ENCODE measurements around the gene IL17B. TPM values are rescaled to one million over a fixed set of nuclear protein-coding genes. Genes with fewer than 3 reads are reported as not detected.

The IL17B gene
- total RNA-seq, 1 experiment from 2014 or later: not detected

DNA sequence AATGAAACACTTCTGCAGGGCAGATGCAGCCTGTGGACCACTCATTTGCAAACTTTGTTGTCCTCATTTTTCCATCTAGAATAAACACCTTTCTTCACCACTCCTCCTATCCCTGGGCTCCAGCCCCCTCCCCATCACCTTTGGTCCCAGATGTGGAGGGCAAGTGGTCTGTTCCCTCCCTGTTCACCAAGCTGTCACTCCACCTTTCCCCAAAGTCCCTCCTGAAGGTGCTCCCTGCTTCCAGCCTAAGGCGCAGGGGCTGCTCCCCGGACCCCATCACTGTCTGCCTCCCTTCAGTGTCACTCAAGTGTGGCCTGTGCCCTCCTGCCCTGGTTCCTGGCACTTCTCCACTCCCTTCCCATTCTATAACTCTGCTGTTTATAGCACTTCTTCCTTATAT is 14.4 kb downstream of the IL17B start:
- H3K4me2 ChIP-seq (ENCODE audit: insufficient read depth, insufficient read length, low read length): no peak overlapping the region
- no peak overlapping the region for H3K56ac ChIP-seq (ENCODE audit: insufficient read length, low read depth, low read length)
- no peak overlapping the region for H2AFZ ChIP-seq (ENCODE audit: low read length)
- H4K20me1 ChIP-seq (ENCODE audit: control insufficient read depth, insufficient read depth, insufficient read length): no peaks in the 10 kb centered on the region
- Mint-ChIP-seq H3K4me1 (peaks cover 7 to 11% of the 10 kb centered on the region in 2 experiments), H3K27ac (no peak overlapping the region), H3K36me3 (ENCODE audit: insufficient read depth in 1 of 3, low read depth in 3 of 3) (peaks cover 0 to 25% (median 3%) of the 10 kb centered on the region in 3 experiments; a peak in 5 of 7 replicates), H3K9me3 (no peaks in the 10 kb centered on the region), H3K4me3 (no peak overlapping the region), H3K27me3 (ENCODE audit: low read depth) (no peaks in the 10 kb centered on the region)
- no peak overlapping the region for H2BK120ac ChIP-seq (ENCODE audit: low read depth, low read length, poor library complexity, severe bottlenecking)
- no peak overlapping the region for H3K18ac ChIP-seq (ENCODE audit: insufficient read length, low read depth, low read length)
- no peak overlapping the region for H4K5ac ChIP-seq (ENCODE audit: insufficient read length, low read depth, low read length)
- H3K23ac ChIP-seq (ENCODE audit: insufficient read length, low read depth, low read length): no peak overlapping the region
- no peaks in the 10 kb centered on the region for H3K27me3 ChIP-seq (ENCODE audit: insufficient read depth, low read length)
- no peaks in the 10 kb centered on the region for H3K79me1 ChIP-seq (ENCODE audit: insufficient read depth, low read depth, low read length, poor library complexity, severe bottlenecking)
- no peak overlapping the region for H3K27ac ChIP-seq (ENCODE audit: insufficient read length, low read depth, low read length)
- H3K9me3 ChIP-seq (ENCODE audit: control insufficient read depth, low read depth, low read length): no peaks in the 10 kb centered on the region
- no peaks in the 10 kb centered on the region for H3K4me1 ChIP-seq (ENCODE audit: insufficient read depth, low read length)
- H3K79me2 ChIP-seq (ENCODE audit: insufficient read depth, low read length): no peaks in the 10 kb centered on the region
- no peak overlapping the region for H2AK5ac ChIP-seq (ENCODE audit: insufficient read length, low read length)
- no peak overlapping the region for H3K4ac ChIP-seq (ENCODE audit: low read depth, low read length)
- no peak for DNase-seq
- no CpG with 5 or more reads among the region's 2 CpGs for WGBS (ENCODE audit: extremely low coverage, insufficient read length, low lambda C conversion rate)
- no peaks in the 10 kb centered on the region for H3K23me2 ChIP-seq (ENCODE audit: insufficient read length, low read depth, low read length, poor library complexity, severe bottlenecking)
- TF ChIP-seq, protein P1, sequence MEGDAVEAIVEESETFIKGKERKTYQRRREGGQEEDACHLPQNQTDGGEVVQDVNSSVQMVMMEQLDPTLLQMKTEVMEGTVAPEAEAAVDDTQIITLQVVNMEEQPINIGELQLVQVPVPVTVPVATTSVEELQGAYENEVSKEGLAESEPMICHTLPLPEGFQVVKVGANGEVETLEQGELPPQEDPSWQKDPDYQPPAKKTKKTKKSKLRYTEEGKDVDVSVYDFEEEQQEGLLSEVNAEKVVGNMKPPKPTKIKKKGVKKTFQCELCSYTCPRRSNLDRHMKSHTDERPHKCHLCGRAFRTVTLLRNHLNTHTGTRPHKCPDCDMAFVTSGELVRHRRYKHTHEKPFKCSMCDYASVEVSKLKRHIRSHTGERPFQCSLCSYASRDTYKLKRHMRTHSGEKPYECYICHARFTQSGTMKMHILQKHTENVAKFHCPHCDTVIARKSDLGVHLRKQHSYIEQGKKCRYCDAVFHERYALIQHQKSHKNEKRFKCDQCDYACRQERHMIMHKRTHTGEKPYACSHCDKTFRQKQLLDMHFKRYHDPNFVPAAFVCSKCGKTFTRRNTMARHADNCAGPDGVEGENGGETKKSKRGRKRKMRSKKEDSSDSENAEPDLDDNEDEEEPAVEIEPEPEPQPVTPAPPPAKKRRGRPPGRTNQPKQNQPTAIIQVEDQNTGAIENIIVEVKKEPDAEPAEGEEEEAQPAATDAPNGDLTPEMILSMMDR (conservative IDR thresholded peaks at IDR 0.05): no peak
- no peak overlapping the region for H2BK12ac ChIP-seq (ENCODE audit: insufficient read length, low read depth, low read length)
- no peak overlapping the region for H4K91ac ChIP-seq (ENCODE audit: insufficient read length, low read depth, low read length)
- no peak overlapping the region for H2BK5ac ChIP-seq (ENCODE audit: insufficient read length, low read length)
- H4K8ac ChIP-seq (replicated peaks; ENCODE audit: insufficient read length, low read depth, low read length): no peak overlapping the region
- H2BK20ac ChIP-seq (ENCODE audit: low read depth, low read length, poor library complexity, severe bottlenecking): no peak overlapping the region
- no peak overlapping the region for H3T11ph ChIP-seq (ENCODE audit: low read length)
- H3K9ac ChIP-seq (ENCODE audit: extremely low read depth, insufficient read length, low read length): no peak overlapping the region
- no peak overlapping the region for H3K14ac ChIP-seq (ENCODE audit: insufficient read depth, low read length)
- no peak overlapping the region for H2BK15ac ChIP-seq (ENCODE audit: low read depth, low read length)

Data from H9 (cell line).